HFF-Myc (cell line): Measurements from ENCODE around the gene POLR2F.

Experiments
- DNase-seq: peaks from one replicate; pipeline ENCODE4 v3.0.0-alpha.2; 2011; ENCODE audit warnings: low read depth; ENCODE audit errors: extremely low read depth
- H3K4me3 ChIP-seq: replicated peaks from 2 replicates; pipeline ENCODE4 v1.5.1; 2011; ENCODE audit warnings: low read depth, mild to moderate bottlenecking, control low read depth, low read length
- TF ChIP-seq, protein P1 (sequence below): IDR thresholded peaks from 2 replicates; pipeline ENCODE4 v1.5.1; 2012; ENCODE audit warnings: mild to moderate bottlenecking, low read depth, low read length, control low read depth; ENCODE audit errors: missing control alignments

Gene POLR2F

DNA sequence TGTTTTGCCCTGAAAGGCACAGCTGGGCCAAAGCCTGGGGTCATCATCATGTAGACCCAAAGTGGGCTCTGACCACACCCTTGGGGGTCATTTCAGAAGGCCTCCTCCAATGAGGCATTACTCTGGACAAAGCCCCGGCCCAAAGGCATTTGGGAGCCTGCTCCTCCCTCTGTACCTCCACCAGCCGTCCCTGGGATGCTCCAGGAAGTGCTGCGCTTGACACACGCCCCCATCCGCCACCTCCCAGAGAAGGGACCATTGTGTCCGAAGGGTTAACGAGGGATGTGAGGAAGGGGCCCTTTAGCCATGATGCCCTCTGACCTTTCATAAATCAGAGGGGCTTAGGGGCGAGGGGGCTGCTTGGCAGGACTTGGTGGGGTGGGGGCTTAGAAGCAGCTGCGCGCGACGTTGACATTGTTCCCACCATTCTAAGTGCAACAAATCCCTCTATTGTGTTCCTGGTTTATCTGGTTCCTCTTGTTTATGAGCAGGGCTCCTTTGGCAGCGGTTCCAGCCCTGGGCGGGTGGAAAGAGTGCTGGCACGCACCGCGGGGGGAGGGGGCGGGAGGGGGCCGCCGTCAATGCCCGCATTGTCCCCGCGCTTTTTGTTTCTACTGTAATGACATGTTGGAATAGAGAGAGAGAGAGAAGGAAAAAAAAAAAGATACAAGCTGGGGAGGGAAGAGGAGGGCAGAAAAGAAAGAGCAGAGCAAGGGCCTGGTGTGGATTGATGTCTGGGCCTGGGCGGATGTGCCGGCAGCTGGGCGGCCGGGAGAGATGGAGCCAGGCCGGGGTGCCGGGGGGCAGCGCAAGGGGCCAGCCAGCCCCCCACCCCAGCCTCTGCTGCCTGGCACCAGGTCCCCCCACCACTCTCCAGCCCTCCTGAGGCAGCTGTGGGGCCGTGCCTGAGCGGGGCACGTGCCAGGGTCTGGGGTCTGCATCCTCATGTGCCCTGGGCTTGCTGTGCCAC is 63.0 kb downstream of the POLR2F start:
- TF ChIP-seq, protein P1, sequence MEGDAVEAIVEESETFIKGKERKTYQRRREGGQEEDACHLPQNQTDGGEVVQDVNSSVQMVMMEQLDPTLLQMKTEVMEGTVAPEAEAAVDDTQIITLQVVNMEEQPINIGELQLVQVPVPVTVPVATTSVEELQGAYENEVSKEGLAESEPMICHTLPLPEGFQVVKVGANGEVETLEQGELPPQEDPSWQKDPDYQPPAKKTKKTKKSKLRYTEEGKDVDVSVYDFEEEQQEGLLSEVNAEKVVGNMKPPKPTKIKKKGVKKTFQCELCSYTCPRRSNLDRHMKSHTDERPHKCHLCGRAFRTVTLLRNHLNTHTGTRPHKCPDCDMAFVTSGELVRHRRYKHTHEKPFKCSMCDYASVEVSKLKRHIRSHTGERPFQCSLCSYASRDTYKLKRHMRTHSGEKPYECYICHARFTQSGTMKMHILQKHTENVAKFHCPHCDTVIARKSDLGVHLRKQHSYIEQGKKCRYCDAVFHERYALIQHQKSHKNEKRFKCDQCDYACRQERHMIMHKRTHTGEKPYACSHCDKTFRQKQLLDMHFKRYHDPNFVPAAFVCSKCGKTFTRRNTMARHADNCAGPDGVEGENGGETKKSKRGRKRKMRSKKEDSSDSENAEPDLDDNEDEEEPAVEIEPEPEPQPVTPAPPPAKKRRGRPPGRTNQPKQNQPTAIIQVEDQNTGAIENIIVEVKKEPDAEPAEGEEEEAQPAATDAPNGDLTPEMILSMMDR, result no peak
- no peak overlapping the region for H3K4me3 ChIP-seq
- DNase-seq, result no peak

DNA sequence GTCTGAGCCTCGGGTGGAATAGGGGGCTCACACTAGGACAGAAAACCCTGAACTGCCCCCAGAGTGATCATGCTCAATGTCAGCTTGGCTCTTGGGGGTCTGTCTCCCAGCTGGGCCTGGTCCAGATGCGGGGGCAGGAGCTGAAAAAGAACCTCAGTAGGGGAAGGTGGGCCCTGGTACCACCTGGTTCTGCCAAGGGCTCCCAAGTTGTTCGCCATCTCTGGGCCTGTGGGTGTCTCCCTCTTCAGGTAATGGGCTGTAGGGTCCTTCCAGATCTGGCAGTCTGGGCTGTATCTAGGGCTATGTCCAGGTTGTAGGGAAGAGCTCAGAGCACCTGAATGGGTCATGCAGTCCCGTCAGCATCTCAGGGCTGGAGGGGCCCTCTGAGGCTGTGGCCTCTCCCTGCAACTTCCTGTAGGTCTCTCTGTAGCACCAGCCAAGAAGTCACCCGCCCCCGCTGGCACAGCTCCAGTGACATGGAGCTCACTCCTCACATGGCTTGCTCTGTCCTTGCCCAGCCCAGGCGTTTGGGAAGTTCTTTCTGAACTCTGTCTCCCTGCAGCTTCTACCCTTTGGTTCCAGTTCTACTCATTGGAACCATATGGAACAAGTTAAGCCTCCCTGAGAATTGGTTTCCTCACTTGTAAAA is 63.9 kb downstream of the POLR2F start:
- TF ChIP-seq, protein P1, result no peak
- peak; percentile 35 for DNase-seq
- H3K4me3 ChIP-seq, result no peak overlapping the region

DNA sequence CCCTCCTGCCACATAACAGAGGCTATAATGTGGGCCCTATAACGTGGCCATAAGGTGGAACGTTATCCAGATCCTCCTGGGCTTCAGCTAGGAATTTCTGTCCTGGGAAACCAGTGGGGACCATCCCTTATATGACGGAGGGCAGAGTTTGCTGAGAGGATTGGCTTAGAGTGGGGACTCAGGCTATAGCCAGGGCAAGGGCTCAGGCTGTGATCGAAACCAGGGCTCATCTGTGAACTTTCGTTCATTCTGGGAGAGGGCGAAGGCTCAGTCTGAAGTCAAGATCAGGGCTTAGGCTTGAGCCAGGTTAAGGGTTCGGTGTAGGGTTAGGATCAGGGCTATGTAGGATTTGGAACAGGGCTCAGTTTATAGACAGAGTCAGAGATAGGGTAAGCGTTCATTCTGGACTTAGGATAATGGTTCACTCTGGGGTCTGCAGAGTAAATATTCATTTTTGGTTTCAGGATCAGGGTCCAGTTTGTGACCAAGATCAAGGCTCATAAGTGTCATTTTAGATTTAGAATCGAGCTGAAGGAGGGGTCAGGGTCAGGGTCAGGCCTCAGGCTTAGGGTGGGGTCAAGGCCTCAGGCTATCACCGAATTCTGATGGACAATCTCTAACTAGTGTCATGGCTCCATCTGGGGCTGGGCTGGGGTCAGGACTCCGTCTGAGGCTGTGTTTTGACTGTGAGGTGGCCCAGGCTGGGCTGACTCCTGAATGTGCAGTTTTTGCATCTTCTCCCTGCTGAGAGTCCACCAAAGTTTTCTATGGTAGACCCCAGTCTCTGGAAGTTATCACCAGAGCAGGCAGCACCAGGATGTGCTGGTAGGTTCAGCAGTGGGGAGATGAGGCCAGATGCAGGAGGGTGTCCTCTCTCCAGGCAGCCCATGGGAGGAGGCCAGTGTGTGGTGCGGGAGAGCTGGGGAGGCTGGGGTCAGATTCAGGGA is 64.7 kb downstream of the POLR2F start:
- DNase-seq, result no peak
- TF ChIP-seq, protein P1, result no peak

More for the DNA sequence above, 64.7 kb downstream of the POLR2F start:
- no peak overlapping the region for H3K4me3 ChIP-seq
